BJ (cell line): ENCODE results near the gene CBLN4. TPM values are rescaled to one million over a fixed set of nuclear protein-coding genes. Genes with fewer than 3 reads are reported as not detected.

Source experiments
- CTCF ChIA-PET: fragments of 350-600 bp; formaldehyde crosslinking; extraction: SDS; loops from one replicate; lab custom pipeline; 2021; ENCODE audit warnings: antibody characterized with exemption, inconsistent platforms; lab: Yijun Ruan, JAX
- POLR2A ChIA-PET: fragments of 300-600 bp; sonication (Branson Sonifier 250); formaldehyde crosslinking; extraction: SDS; loops from one replicate; lab custom pipeline; 2021; ENCODE audit warnings: antibody characterized with exemption; lab: Charles Lee
- DNase-seq: peaks from one replicate; pipeline ENCODE4 v3.0.0-alpha.2; 2011; ENCODE audit warnings: low read depth
- H3K27me3 ChIP-seq: 2 replicates; pipeline ENCODE4 v1.6.0; 2011; ENCODE audit warnings: low read length; ENCODE audit not compliant: control insufficient read depth, insufficient read depth
- H3K36me3 ChIP-seq: 2 replicates; pipeline ENCODE4 v1.5.1; 2011; ENCODE audit warnings: low read length; ENCODE audit not compliant: control insufficient read depth, insufficient read depth
- H3K4me3 ChIP-seq: 2 replicates; pipeline ENCODE4 v1.5.1; 2011; ENCODE audit warnings: low read depth, mild to moderate bottlenecking, control low read depth, low read length
- CTCF ChIP-seq: IDR thresholded peaks from 2 replicates; pipeline ENCODE4 v1.5.1; 2011; ENCODE audit warnings: low read depth, mild to moderate bottlenecking, control low read depth, inconsistent platforms, low read length, moderate library complexity; ENCODE audit not compliant: insufficient read depth
- polyA minus RNA-seq: library from RNA; depleted of rRNA, polyadenylated mRNA; stranded (reverse); fragments of >200 nt; gene quantifications from 2 replicates; pipeline ENCODE4 v1.2.3, GENCODE V29; 2011; rRNA and poly(A)+ RNA removed
- polyA plus RNA-seq: library from polyadenylated mRNA; depleted of rRNA; stranded (reverse); fragments of >200 nt; gene quantifications from 2 replicates; pipeline ENCODE4 v1.2.3, GENCODE V29; 2011; rRNA removed

CBLN4 gene
- not detected in 2 replicates for polyA plus RNA-seq
- not detected in 2 replicates for polyA minus RNA-seq

- DNase-seq: no peak
- Histone ChIP-seq H3K4me3 (no peak within 1 kb of the TSS), H3K27me3 (no peaks in the 10 kb centered on the region), H3K36me3 (no peaks in the 10 kb centered on the region)
- CTCF ChIA-PET: no interaction called here
- POLR2A ChIA-PET: no interaction called here
- TF ChIP-seq CTCF: no peak
These were observed at the start of gene CBLN4 for GRCh38 chr20:56005389-56005715. Gene CBLN4, minus strand, starts transcription at chr20:56005519. Its CDS starts 1,348 bp downstream, at chr20:56004171.

- TF ChIP-seq CTCF: no peak
- DNase-seq: no peak
- H3K27me3 ChIP-seq: no peaks in the 10 kb centered on the region
- CTCF ChIA-PET: no interaction called here
- H3K36me3 ChIP-seq: no peaks in the 10 kb centered on the region
- POLR2A ChIA-PET: no interaction called here
- no peak overlapping the region for H3K4me3 ChIP-seq
These were observed 37.9 kb upstream of the CBLN4 start for GRCh38 chr20:56043227-56043626.

GRCh38 chr20:56032251-56032650 is 26.9 kb upstream of the CBLN4 start:
- H3K27me3 ChIP-seq: no peaks in the 10 kb centered on the region
- POLR2A ChIA-PET: no interaction called here
- no peak for TF ChIP-seq CTCF
- H3K36me3 ChIP-seq: no peaks in the 10 kb centered on the region
- CTCF ChIA-PET: no interaction called here
- no peak overlapping the region for H3K4me3 ChIP-seq
- DNase-seq: no peak

GRCh38 chr20:56018716-56019115 is 13.4 kb upstream of the CBLN4 start:
- no peaks in the 10 kb centered on the region for H3K36me3 ChIP-seq
- no peak for TF ChIP-seq CTCF
- POLR2A ChIA-PET: no interaction called here
- no peak for DNase-seq
- H3K27me3 ChIP-seq: no peaks in the 10 kb centered on the region
- no peak overlapping the region for H3K4me3 ChIP-seq
- CTCF ChIA-PET: no interaction called here

- Histone ChIP-seq H3K27me3 (no peaks in the 10 kb centered on the region), H3K36me3 (no peaks in the 10 kb centered on the region), H3K4me3 (no peak overlapping the region)
- ChIA-PET CTCF (no interaction called here), POLR2A (no interaction called here)
- DNase-seq: no peak
- TF ChIP-seq CTCF: no peak
These were observed 12.9 kb upstream of the CBLN4 start for GRCh38 chr20:56018194-56018593.
